Stimulated activated CD4-positive, alpha-beta T cell treated with anti-CD3 and anti-CD28 coated beads, Interleukin-1b, Interleukin-23, amount 100 ng/mL, for 1 hour (primary cell): ENCODE measurements around the gene CSNK1D.

Experiments used
- DNase-seq, 2 donors: peaks; one replicate each; pipeline ENCODE4 v3.0.0-alpha.2; 2020; ENCODE audit warnings: low read depth in 2 of 2

CSNK1D gene

GRCh38 chr17:82240506-82241182, 32.9 kb downstream of the CSNK1D start:
- no peak for DNase-seq

- no peak for DNase-seq
Measured at GRCh38 chr17:82239926-82240505, 33.5 kb downstream of the CSNK1D start.

- DNase-seq: no peak
Measured at GRCh38 chr17:82239401-82239925, 34.0 kb downstream of the CSNK1D start.

GRCh38 chr17:82238472-82239201, 34.9 kb downstream of the CSNK1D start:
- peak in 1 of 2 donors; percentile 35 for DNase-seq

GRCh38 chr17:82237746-82238471, 35.6 kb downstream of the CSNK1D start:
- no peak for DNase-seq

GRCh38 chr17:82237083-82237745, 36.3 kb downstream of the CSNK1D start:
- DNase-seq: no peak

- peak in 1 of 2 donors; percentile 46 for DNase-seq
Measured at GRCh38 chr17:82236142-82236971, 37.1 kb downstream of the CSNK1D start.

- no peak for DNase-seq
Measured at GRCh38 chr17:82235775-82236141, 37.7 kb downstream of the CSNK1D start.

GRCh38 chr17:82235056-82235774, 38.3 kb downstream of the CSNK1D start:
- no peak for DNase-seq

- no peak for DNase-seq
Measured at GRCh38 chr17:82234211-82235055, 39.1 kb downstream of the CSNK1D start.

- DNase-seq: no peak
Measured at GRCh38 chr17:82232876-82233785, 40.4 kb downstream of the CSNK1D start.

- DNase-seq: no peak
Measured at GRCh38 chr17:82232322-82232820, 41.1 kb downstream of the CSNK1D start.

GRCh38 chr17:82231562-82232321, 41.8 kb downstream of the CSNK1D start:
- DNase-seq: no peak

GRCh38 chr17:82231312-82231561, 42.3 kb downstream of the CSNK1D start:
- no peak for DNase-seq

- DNase-seq: no peak
Measured at GRCh38 chr17:82230609-82231311, 42.7 kb downstream of the CSNK1D start.

- no peak for DNase-seq
Measured at GRCh38 chr17:82229698-82230608, 43.5 kb downstream of the CSNK1D start.
